Muscle of leg (tissue), 11 donors: ENCODE results near the gene SLC12A6. TPM values are rescaled to one million over a fixed set of nuclear protein-coding genes. Genes with fewer than 3 reads are reported as not detected.
A peak's percentile ranks its signal among the peaks of the same experiment; 100 is the strongest.

ENCODE experiments used
- DNase-seq: peaks from one replicate; pipeline ENCODE4 v3.0.0; 2013
- H3K27ac ChIP-seq: one replicate; pipeline ENCODE4 v1.5.1; 2013; ENCODE audit warnings: mild to moderate bottlenecking, low read length, control low read depth
- H3K27me3 ChIP-seq: one replicate; pipeline ENCODE4 v1.6.1; 2013; ENCODE audit warnings: low read length; ENCODE audit not compliant: control insufficient read depth, insufficient read depth
- H3K36me3 ChIP-seq: one replicate; pipeline ENCODE4 v1.6.1; 2013; ENCODE audit warnings: low read length; ENCODE audit not compliant: control insufficient read depth, insufficient read depth
- H3K4me1 ChIP-seq: one replicate; pipeline ENCODE4 v1.6.1; 2013; ENCODE audit warnings: low read length; ENCODE audit not compliant: control insufficient read depth, insufficient read depth
- H3K4me3 ChIP-seq: one replicate; pipeline ENCODE4 v1.5.1; 2013; ENCODE audit warnings: low read length, control low read depth
- H3K9me3 ChIP-seq: replicated peaks from 2 replicates; pipeline ENCODE4 v1.6.1; 2013; ENCODE audit warnings: low read depth, low read length; ENCODE audit not compliant: control insufficient read depth
- WGBS: methylation state at CpG from one replicate; pipeline ENCODE4 v1.1.5; 2013; ENCODE audit warnings: missing lambda C conversion rate; ENCODE audit not compliant: insufficient coverage; 5-methylcytosine and 5-hydroxymethylcytosine counted together
- polyA plus RNA-seq, 8 donors: library from polyadenylated mRNA; unstranded; fragments of 120-200 nt; gene quantifications; one replicate each; pipeline versions ENCODE4 v1.2.1 to v1.2.3, GENCODE V29; 2013; ENCODE audit warnings: inconsistent platforms in 1 of 8, low replicate concordance in 1 of 8; ENCODE audit not compliant: insufficient read length in 8 of 8, insufficient read depth in 1 of 8
- total RNA-seq: library from RNA; stranded (reverse); fragments of 120-200 nt; gene quantifications from one replicate; pipeline ENCODE4 v1.2.4, GENCODE V29; 2013

Gene SLC12A6
- total and polyA plus RNA-seq, 9 donors, result 11.7 to 18.6 (median 15.3) TPM

- Histone ChIP-seq H3K4me1 (peaks cover 6% of the 10 kb centered on the region), H3K4me3 (no peak overlapping the region), H3K9me3 (no peaks in the 10 kb centered on the region), H3K36me3 (peaks cover 3% of the 10 kb centered on the region), H3K27me3 (no peaks in the 10 kb centered on the region), H3K27ac (no peak overlapping the region)
- DNase-seq, result no peak
- WGBS, result no CpG with 5 or more reads among the region's 4 CpGs
Observed at GRCh38 chr15:34334672-34335071, 2.9 kb downstream of the SLC12A6 start.

- H3K9me3 ChIP-seq, result no peaks in the 10 kb centered on the region
- no peak overlapping the region for H3K4me3 ChIP-seq
- WGBS, result 100% methylated on average over 1 of the region's 6 CpGs
- H3K27ac ChIP-seq, result no peak overlapping the region
- no peak for DNase-seq
- H3K4me1 ChIP-seq, result peaks cover 6% of the 10 kb centered on the region
- no peaks in the 10 kb centered on the region for H3K36me3 ChIP-seq
- no peaks in the 10 kb centered on the region for H3K27me3 ChIP-seq
Observed at GRCh38 chr15:34332553-34333120, 4.9 kb downstream of the SLC12A6 start.

- Histone ChIP-seq H3K27me3 (no peaks in the 10 kb centered on the region), H3K4me3 (no peak overlapping the region), H3K36me3 (no peaks in the 10 kb centered on the region), H3K4me1 (peaks cover 2% of the 10 kb centered on the region), H3K9me3 (no peaks in the 10 kb centered on the region), H3K27ac (no peak overlapping the region)
- DNase-seq, result no peak
- no CpG with 5 or more reads among the region's 2 CpGs for WGBS
Observed at GRCh38 chr15:34331809-34332208, 5.8 kb downstream of the SLC12A6 start.

GRCh38 chr15:34330279-34330678, 7.3 kb downstream of the SLC12A6 start:
- Histone ChIP-seq H3K4me3 (no peak overlapping the region), H3K27ac (no peak overlapping the region), H3K27me3 (no peaks in the 10 kb centered on the region), H3K9me3 (no peaks in the 10 kb centered on the region), H3K4me1 (no peaks in the 10 kb centered on the region), H3K36me3 (no peaks in the 10 kb centered on the region)
- WGBS, result 100% methylated on average over 3 of the region's 5 CpGs
- DNase-seq, result no peak

- Histone ChIP-seq H3K27me3 (no peaks in the 10 kb centered on the region), H3K36me3 (no peaks in the 10 kb centered on the region), H3K4me3 (no peak overlapping the region), H3K9me3 (no peaks in the 10 kb centered on the region), H3K4me1 (no peaks in the 10 kb centered on the region), H3K27ac (no peak overlapping the region)
- DNase-seq, result no peak
- 33% methylated on average over 1 of the region's 2 CpGs for WGBS
Observed at GRCh38 chr15:34329006-34329405, 8.6 kb downstream of the SLC12A6 start.

- no CpG with 5 or more reads among the region's 4 CpGs for WGBS
- no peak overlapping the region for H3K4me3 ChIP-seq
- H3K36me3 ChIP-seq, result no peaks in the 10 kb centered on the region
- DNase-seq, result no peak
- no peak overlapping the region for H3K27ac ChIP-seq
- no peaks in the 10 kb centered on the region for H3K27me3 ChIP-seq
- H3K9me3 ChIP-seq, result no peaks in the 10 kb centered on the region
- H3K4me1 ChIP-seq, result no peaks in the 10 kb centered on the region
Observed at GRCh38 chr15:34327906-34328305, 9.7 kb downstream of the SLC12A6 start.

GRCh38 chr15:34325368-34325767, 12.2 kb downstream of the SLC12A6 start:
- Histone ChIP-seq H3K4me3 (no peak overlapping the region), H3K9me3 (no peaks in the 10 kb centered on the region), H3K4me1 (no peaks in the 10 kb centered on the region), H3K27me3 (no peaks in the 10 kb centered on the region), H3K36me3 (no peaks in the 10 kb centered on the region), H3K27ac (no peak overlapping the region)
- DNase-seq, result no peak

GRCh38 chr15:34324933-34325332, 12.6 kb downstream of the SLC12A6 start:
- WGBS, result no CpG with 5 or more reads among the region's 1 CpG
- Histone ChIP-seq H3K27me3 (no peaks in the 10 kb centered on the region), H3K36me3 (no peaks in the 10 kb centered on the region), H3K4me3 (no peak overlapping the region), H3K9me3 (no peaks in the 10 kb centered on the region), H3K27ac (no peak overlapping the region), H3K4me1 (no peaks in the 10 kb centered on the region)
- DNase-seq, result no peak

- Histone ChIP-seq H3K27ac (no peak overlapping the region), H3K36me3 (no peaks in the 10 kb centered on the region), H3K27me3 (no peaks in the 10 kb centered on the region), H3K4me1 (no peaks in the 10 kb centered on the region), H3K9me3 (no peaks in the 10 kb centered on the region), H3K4me3 (no peak overlapping the region)
- DNase-seq, result no peak
- WGBS, result 97% methylated on average over 9 of the region's 10 CpGs
Observed at GRCh38 chr15:34323217-34323616, 14.4 kb downstream of the SLC12A6 start.

GRCh38 chr15:34318277-34319079, 19.1 kb downstream of the SLC12A6 start:
- H3K4me3 ChIP-seq, result peak overlapping the region; percentile 21
- peak; percentile 80 for DNase-seq
- H3K36me3 ChIP-seq, result no peaks in the 10 kb centered on the region
- H3K27ac ChIP-seq, result no peak overlapping the region
- H3K4me1 ChIP-seq, result no peaks in the 10 kb centered on the region
- H3K9me3 ChIP-seq, result no peaks in the 10 kb centered on the region
- no peaks in the 10 kb centered on the region for H3K27me3 ChIP-seq
- WGBS, result 10% methylated on average over 5 of the region's 10 CpGs
